HG03432 (cell line): Measurements from ENCODE around the gene SHFL.
A peak's percentile ranks its signal among the peaks of the same experiment; 100 is the strongest.

Experiments
- ATAC-seq: cut with Tn5 transposase; IDR thresholded peaks from one replicate; pipeline ENCODE4 v1.9.1; 2021; ENCODE audit warnings: mild to moderate bottlenecking, moderate library complexity; ENCODE audit not compliant: unreplicated experiment

SHFL gene

DNA sequence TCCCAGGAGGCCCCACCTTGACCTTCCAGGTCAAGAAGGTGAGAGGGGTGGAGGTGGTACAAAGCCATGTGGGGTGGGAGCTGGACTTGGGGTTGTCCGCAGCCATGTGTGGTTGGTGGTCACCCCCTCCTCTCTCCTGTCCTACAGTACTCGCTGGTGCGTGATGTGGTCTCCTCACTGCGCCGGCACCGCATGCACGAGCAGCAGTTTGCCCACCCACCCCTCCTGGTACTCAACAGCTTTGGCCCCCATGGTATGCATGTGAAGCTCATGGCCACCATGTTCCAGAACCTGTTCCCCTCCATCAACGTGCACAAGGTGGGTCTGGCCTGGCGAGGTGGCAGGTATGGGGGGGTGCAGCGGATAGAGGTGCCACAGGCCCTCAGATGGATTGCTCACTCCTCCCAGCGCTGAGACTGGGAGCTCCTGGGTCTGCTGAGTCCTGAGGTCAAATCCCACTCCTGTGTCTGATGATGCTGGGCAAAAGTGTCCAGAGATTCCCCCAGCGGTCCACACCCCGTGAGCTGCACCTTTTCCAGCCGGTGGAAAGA lies 21.8 kb downstream of the SHFL start:
- no peak for ATAC-seq

DNA sequence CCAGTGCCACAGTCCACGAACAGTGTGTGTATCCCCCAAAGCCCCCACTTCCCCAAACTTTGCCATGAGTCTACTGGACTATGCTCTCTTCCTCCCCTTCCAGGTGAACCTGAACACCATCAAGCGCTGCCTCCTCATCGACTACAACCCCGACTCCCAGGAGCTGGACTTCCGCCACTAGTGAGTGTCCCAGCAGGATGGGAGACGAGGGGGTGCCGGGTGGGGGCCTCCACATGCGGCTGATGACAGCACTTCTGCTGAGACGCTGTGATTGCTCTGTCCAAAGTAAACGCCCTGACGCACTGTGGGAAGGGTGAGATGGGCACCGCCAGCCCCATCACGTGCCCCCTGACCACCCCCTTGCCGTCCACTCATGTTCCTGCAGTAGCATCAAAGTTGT lies 23.4 kb downstream of the SHFL start:
- no peak for ATAC-seq

DNA sequence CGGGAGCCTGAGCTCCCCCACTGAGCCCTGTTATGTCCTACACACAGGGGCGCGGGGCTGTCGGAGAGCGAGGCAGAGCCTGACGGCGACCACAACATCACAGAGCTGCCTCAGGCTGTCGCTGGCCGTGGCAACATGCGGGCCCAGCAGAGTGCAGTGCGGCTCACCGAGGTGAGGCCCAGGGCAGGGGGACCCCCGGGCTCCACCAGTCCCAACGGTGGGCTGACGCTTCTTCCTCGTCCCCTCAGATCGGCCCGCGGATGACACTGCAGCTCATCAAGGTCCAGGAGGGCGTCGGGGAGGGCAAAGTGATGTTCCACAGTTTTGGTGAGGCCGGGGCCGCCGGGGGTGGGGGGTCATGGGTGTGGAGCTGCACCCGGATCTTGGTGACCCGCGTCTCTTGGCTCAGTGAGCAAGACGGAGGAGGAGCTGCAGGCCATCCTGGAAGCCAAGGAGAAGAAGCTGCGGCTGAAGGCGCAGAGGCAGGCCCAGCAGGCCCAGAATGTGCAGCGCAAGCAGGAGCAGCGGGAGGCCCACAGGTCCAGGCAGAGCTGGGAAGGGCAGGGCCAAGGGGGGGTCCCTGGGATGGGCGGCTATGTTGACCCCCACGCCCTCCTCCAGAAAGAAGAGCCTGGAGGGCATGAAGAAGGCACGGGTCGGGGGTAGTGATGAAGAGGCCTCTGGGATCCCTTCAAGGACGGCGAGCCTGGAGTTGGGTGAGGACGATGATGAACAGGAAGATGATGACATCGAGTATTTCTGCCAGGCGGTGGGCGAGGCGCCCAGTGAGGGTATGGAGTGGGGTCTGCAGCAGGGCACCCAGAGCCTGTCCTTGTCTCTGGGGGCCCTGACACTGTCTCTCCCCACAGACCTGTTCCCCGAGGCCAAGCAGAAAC lies 24.2 kb downstream of the SHFL start:
- ATAC-seq = no peak

GRCh38 chr19:10110972-10111317 lies 24.8 kb downstream of the SHFL start:
- ATAC-seq = no peak

- no peak for ATAC-seq
Observed at GRCh38 chr19:10111405-10111811, 25.3 kb downstream of the SHFL start, which contains the start of gene P2RY11. TSS of gene P2RY11 (plus strand) at chr19:10111693. CDS start at chr19:10111722, 29 bp downstream.

DNA sequence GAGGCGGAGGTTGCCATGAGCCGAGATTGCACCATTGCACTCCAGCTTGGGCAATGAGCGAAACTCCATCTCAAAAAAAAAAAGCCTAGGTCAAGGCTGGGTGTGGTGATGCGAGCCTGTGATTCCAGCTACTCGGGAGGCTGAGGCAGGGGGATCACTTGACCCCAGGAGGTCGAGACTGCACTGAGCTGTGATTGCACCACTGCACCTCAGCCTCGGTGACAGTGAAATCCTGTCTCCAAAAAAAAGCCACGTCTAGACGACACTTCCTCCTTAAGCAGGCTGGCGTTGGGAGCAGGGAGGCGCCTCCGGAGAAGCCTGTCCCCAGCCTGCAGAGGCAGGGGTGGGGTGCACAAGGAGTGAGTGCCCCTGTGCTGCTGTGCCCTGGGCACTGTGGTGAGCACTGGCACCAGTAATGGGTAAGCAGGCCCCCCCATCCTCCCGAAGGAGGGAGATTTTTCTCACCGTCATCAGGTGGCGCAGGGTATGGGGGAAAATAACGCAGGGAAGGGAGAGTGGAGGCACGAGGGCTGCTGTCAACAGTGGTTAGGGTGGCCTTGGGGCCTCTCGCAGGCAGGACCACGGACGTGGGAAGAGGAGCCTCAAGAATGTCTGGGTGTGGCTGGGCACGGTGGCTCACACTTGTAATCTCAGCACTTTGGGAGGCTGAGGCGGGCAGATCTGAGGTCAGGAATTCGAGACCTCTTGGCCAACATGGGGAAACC lies 26.1 kb downstream of the SHFL start:
- ATAC-seq = no peak

DNA sequence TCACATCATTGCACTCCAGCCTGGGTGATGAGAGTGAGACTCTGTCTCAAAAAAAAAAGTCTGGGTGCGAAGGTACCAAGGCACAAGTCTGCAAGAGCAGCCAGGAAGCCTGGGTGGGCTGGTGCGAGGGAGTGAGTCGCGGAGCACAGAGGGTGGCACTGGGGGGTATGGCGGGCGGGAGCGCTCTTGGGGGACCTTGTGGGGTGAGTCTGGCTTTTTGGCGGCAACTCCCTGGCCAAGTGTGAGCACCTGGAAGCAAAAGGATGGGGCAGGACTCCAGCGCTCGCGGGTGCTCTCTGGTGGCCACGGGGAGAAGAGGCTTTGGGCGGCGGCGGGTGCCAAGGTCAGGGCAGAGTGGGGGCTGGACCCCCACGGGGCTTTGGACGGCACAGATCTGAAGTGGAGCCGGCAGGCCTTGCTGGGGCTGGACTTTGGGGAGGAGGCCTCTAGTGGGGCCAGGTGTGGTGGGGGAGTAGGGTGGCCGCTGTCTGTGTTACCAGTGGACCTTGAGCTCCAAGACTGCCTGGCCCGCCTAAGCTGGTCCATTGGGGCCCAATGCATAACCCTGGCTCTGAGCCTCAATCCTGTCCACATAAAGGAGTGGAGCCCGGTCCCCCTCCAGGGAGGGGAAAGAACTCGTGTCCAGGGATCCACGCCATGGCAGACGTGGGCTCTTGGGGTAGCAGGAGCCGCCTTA lies 26.9 kb downstream of the SHFL start:
- no peak for ATAC-seq

DNA sequence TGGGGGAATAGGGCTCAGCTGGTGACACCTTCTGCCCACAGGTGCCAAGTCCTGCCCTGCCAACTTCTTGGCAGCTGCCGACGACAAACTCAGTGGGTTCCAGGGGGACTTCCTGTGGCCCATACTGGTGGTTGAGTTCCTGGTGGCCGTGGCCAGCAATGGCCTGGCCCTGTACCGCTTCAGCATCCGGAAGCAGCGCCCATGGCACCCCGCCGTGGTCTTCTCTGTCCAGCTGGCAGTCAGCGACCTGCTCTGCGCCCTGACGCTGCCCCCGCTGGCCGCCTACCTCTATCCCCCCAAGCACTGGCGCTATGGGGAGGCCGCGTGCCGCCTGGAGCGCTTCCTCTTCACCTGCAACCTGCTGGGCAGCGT lies 27.5 kb downstream of the SHFL start:
- no peak for ATAC-seq

DNA sequence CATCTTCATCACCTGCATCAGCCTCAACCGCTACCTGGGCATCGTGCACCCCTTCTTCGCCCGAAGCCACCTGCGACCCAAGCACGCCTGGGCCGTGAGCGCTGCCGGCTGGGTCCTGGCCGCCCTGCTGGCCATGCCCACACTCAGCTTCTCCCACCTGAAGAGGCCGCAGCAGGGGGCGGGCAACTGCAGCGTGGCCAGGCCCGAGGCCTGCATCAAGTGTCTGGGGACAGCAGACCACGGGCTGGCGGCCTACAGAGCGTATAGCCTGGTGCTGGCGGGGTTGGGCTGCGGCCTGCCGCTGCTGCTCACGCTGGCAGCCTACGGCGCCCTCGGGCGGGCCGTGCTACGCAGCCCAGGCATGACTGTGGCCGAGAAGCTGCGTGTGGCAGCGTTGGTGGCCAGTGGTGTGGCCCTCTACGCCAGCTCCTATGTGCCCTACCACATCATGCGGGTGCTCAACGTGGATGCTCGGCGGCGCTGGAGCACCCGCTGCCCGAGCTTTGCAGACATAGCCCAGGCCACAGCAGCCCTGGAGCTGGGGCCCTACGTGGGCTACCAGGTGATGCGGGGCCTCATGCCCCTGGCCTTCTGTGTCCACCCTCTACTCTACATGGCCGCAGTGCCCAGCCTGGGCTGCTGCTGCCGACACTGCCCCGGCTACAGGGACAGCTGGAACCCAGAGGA lies 28.0 kb downstream of the SHFL start:
- ATAC-seq = no peak

GRCh38 chr19:10114651-10115391 lies 28.7 kb downstream of the SHFL start:
- ATAC-seq = no peak

DNA sequence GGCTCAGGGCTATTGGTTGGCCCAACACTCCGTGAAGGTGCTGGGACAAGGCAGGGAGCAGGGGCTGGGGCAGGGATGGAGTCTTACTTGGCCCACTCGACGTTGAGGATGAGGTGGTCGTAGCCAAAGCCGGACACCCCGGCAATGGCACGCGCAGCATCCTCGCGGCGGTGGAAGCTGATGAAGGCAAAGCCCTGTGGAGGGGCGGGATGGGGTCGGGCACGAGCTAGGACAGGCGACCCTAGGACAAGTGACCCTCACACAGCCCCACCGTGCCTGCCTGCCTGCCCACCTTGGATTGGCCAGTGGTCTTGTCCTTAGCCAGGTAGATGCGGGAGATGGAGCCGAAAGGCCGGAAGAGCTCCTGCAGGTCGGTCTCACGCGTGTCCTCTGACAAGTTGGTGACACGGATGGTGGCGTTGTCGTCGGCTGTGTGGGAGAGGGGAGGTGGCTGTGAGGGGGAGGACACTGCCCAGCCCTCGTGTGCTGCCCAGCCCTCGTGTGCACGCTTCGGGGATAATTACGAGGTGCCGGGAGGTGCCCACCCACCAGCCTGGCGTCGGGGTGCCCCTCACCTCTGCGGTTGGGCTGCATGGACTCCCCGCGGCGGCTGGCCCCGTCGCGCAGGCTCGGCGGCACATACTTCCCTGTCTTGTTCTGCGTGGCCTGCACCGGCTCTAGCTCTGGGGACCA lies 29.4 kb downstream of the SHFL start:
- no peak for ATAC-seq

GRCh38 chr19:10116085-10116865 lies 30.2 kb downstream of the SHFL start:
- no peak for ATAC-seq

GRCh38 chr19:10116866-10117616 lies 30.9 kb downstream of the SHFL start:
- no peak for ATAC-seq

- peak; percentile 4 for ATAC-seq
Observed at GRCh38 chr19:10118960-10119359, 32.8 kb downstream of the SHFL start.

GRCh38 chr19:10120538-10121189 lies 34.5 kb downstream of the SHFL start:
- no peak for ATAC-seq

DNA sequence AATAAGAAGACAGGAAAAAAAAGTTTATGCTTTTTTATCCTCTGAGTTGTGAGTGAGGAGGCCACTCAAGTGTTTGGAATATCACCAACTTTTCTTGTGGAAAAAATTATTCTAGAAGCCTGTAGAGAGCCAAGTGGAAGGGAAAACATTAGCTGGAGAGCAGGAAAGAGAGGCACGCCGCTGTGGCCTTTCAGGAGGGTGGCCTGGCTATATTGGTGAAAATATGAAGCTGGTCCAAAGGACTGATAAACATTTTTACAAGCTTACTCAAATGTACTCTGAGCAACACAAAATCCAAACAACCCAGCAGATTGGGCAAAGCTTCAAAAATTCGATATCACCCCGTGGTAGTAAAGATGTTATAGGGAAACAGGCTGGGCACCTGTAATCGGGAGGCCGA lies 35.9 kb downstream of the SHFL start:
- no peak for ATAC-seq

GRCh38 chr19:10124429-10124828 lies 38.3 kb downstream of the SHFL start:
- ATAC-seq = no peak
